ENCODE data around the gene HMOX2.

The HMOX2 gene

GRCh38 chr16:4465977-4466779, 10.0 kb upstream of the HMOX2 start:
- DNase-seq: no peak

DNA sequence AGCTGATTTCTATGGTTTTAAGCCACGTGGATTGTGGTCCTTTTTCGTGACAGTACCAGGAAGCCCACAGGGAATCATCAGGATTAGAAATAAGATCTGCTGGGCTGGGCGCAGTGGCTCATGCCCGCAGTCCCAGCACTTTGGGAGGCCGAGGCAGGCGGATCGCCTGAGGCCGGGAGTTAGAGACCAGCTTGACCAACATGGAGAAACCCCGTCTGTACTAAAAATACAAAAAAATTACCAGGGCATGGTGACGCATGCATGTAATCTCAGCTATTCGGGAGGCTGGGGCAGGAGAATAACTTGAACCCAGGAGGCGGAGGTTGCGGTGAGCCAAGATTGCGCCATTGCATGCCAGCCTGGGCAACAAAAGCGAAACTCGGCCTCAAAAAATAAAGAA, 8.3 kb upstream of the HMOX2 start:
- DNase-seq: no peak

DNA sequence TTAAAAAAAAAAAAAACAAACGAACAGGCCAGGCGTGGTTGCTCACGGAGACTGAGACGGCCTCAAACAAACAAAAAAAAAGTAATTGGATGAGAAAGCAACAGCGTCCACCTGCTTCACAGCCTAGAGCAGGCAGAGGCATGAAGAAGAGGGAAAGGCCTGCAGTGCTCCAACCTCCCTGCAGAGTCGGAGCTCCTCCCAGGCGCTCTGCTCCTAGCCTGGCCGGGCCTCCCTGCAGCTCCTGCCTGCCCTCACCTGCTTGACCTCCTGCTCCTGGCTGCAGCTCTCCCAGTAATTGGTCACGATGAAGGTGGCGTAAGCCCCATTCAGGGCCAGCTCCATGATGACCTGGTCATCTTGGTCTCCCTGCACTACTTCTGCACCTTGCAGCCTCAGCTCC, 7.2 kb upstream of the HMOX2 start:
- DNase-seq: no peak

GRCh38 chr16:4471869-4472268, 4.3 kb upstream of the HMOX2 start:
- DNase-seq: no peak

DNA sequence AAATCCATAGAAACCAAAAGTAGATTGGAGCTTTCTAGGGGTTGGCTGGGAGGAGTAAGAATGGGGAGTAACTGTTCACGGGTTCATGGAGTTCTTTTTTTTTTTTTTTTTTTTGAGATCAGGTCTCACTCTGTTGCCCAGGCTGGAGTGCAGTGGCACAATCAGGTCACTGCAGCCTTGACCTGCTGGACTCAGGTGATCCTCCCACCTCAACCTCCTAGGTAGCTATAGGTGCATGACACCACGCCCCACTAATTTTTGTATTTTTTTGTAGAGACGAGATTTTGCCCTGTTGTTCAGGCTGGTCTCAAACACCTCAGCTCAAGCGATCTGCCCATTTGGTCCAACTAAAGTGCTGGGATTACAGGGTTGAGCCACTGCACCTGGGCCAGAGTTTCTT, 3.3 kb upstream of the HMOX2 start:
- DNase-seq: no peak

DNA sequence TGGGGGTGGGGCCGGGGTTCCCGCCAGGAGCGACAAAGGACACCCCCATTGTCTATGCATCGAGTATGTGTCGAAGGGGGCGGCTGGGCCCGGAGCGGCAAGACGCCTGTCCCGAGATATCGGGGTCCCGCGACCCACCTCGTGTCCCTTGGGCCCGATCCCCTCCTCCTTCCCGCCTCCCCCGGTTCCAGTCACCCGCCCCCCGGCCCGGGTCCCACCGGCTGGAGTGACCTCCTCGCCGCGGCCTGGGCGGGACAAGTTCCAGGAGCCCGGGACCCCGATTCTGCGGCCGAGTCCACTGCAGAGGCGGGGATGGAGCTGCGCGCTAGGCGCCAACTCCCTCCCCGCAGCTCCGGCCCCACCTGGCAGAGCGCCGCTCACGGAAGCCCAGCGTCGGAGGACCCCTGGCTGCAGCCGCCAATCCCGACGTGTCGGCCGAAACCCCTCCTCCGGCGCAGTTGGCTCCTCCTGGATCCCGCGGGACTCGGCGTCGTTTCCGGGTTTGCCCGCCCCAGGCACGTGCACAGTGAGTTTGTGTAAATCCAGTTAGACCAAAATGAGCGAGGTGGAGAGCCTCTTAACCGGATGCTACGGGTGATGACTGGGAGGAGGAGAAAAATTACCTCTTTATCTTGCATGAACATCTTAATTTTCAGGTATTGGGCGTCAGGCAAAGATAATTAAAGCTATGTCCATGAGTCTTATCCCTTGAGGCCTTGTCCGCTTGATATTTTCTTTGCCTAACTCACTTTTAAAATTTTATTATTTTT, 1.8 kb upstream of the HMOX2 start, which contains the start of gene NMRAL1:
NMRAL1 (minus strand) TSS at position 434 of the 770 bp plus-strand sequence. CDS start 493 bp downstream, outside the sequence.
- peak; percentile 76 for DNase-seq

- DNase-seq: peak; percentile 49
Observed at GRCh38 chr16:4477966-4478365, 1.8 kb downstream of the HMOX2 start.

- peak; percentile 7 for DNase-seq
Observed at GRCh38 chr16:4481526-4481925, 5.3 kb downstream of the HMOX2 start.

GRCh38 chr16:4481963-4482362, 5.8 kb downstream of the HMOX2 start:
- DNase-seq: no peak

- DNase-seq: no peak
Observed at GRCh38 chr16:4486126-4486893, 10.1 kb downstream of the HMOX2 start.

DNA sequence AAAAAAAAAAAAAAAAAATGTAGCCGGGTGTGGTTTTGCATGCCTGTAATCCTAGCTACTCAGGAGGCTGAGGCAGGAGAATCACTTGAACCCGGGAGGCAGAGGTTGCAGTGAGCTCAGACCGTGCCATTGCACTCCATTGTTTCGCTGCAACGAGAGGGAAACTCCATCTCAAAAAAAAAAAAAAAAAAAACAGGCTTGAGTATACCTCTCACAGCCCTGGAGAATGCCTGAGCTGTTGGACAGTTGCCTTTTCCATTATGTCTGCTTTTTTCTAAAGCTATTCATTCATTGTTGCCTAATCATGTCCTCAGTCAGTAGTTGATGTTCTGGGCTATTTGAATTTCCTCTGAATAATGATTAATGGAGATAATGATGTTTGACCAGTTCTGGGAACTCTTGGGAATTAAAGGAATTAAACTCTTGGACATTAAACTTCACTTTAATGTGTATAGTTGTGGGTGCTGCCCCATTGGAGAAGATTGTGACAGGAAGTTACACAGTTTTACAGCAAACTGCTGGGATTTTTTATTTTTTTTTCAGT, 11.8 kb downstream of the HMOX2 start:
- peak; percentile 14 for DNase-seq

GRCh38 chr16:4488499-4488967, 12.3 kb downstream of the HMOX2 start:
- no peak for DNase-seq

- DNase-seq: no peak
Observed at GRCh38 chr16:4489030-4489429, 12.8 kb downstream of the HMOX2 start.

DNA sequence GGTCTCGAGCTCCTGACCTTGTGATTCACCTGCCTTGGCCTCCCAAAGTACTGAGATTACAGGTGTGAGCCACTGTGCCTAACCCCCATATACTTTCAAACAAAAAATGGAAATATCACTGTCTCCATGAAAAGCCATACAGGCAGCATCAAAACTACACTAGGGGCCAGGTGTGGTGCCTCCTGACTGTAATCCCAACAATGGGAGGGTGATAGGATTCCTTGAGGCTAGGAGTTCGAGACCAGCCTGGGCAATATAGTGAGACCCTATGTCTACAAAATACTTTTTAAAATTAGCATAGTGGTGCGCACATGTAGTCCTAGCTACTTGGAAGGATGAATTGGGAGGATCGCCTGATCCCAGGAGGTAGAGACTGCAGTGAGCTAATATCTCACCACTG, 15.7 kb downstream of the HMOX2 start:
- no peak for DNase-seq

- no peak for DNase-seq
Observed at GRCh38 chr16:4494746-4495490, 18.7 kb downstream of the HMOX2 start.

DNA sequence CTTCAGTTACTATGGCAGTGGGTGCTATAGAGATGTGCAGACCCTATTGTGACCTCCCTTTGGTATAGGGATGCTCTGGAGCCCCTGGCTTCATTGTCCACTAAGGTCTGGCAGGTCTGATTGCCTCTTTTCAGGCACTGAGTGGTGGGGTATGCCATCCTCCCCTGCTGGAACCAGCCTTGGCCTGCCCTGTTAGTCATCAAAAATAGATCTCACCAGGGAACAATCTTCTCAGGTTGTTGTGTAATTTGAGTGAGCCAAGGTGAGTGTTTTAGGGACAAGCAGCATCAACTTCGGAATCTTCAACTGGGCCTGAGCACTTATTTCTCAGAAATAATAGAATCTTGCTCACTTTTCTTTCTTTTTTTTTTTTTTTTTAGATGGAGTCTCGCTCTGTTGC, 19.6 kb downstream of the HMOX2 start:
- no peak for DNase-seq

DNA sequence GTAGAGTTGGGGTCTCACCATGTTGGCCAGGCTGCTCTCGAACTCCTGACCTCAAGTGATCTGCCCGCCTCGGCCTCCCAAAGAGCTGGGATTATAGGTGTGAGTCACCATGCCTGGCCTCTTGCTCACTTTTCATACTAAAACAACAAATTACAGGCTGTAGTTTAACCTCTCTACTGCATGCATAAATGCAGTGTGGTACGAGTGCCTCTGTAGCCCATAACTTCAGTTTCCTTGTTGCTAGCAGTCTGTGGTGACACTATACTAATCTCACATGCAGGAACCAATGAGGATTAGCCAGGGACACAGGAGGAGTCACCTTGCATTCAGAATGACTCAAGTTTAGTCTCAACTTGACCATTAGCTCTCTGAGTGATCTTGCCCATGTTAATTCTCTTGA, 20.1 kb downstream of the HMOX2 start:
- DNase-seq: no peak

GRCh38 chr16:4498546-4499195, 22.5 kb downstream of the HMOX2 start:
- DNase-seq: no peak

DNA sequence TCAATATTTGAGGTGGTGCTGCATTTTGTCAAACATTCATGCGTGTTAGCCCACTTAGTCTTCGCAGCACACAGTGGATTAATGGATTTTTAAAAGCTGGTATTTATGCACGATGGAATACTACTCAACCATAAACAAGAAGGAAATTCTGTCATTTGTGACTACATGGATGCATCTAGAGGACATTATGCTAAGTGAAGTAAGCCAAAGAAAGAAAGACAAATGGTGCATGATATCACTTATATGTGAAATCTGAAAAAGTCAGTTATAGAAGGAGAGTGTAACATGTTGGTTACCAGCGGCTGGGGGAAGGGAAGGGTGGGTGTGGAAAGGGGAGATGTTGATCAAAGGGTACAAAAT, 23.0 kb downstream of the HMOX2 start:
- DNase-seq: no peak

GRCh38 chr16:4500272-4500671, 24.1 kb downstream of the HMOX2 start:
- no peak for DNase-seq

DNA sequence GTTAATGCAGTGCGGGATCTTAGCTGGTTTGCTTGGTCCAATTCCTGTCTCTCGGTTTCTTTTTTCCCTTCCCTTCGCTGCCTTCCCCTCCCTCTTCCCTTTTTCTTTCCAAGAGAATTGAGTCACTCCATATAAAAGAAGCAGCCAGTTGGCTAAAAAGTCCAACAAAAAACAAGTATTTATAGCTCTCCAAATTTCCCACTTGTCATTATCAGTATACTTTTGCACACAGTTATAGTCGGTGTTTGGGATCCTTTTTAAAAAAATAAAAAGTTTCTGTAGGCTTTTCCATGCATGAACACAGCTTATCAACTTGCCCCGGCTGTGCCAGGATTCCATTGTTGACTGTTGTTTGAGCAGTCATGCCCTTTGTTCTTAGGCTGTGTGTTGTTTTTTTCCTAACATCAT, 24.9 kb downstream of the HMOX2 start:
- DNase-seq: no peak
